HG02884 (cell line): ENCODE results near the gene UNC79.

Experiments
- ATAC-seq: cut with Tn5 transposase; IDR thresholded peaks from one replicate; pipeline ENCODE4 v1.9.1; 2021; ENCODE audit warnings: mild to moderate bottlenecking, moderate library complexity; ENCODE audit not compliant: unreplicated experiment

The UNC79 gene

GRCh38 chr14:93655078-93655750 lies 224.5 kb downstream of the UNC79 start:
- ATAC-seq = no peak

GRCh38 chr14:93657875-93658274 lies 227.1 kb downstream of the UNC79 start:
- ATAC-seq = no peak

GRCh38 chr14:93663317-93663716 lies 232.6 kb downstream of the UNC79 start:
- no peak for ATAC-seq

- ATAC-seq = no peak
Observed at GRCh38 chr14:93665169-93665568, 234.4 kb downstream of the UNC79 start.

DNA sequence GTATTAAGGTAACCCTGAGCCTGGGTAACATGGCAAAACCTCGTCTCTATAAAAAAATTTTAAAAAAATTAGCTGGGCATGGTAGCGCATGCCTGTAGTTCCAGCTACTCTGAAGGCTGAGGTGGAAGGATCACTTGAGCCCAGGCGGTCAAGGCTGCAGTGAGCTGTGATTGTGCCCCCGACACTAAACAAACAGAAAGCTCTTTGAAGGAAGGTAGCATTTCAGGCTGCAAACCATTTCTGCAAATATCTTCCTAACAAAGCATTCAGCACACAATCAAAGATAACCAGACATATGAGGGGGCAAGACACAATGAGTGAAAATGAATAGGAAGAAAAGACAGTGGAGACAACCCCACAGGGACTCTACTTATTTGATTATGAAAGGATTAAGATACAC lies 238.9 kb downstream of the UNC79 start:
- no peak for ATAC-seq

GRCh38 chr14:93674343-93674742 lies 243.6 kb downstream of the UNC79 start:
- no peak for ATAC-seq

DNA sequence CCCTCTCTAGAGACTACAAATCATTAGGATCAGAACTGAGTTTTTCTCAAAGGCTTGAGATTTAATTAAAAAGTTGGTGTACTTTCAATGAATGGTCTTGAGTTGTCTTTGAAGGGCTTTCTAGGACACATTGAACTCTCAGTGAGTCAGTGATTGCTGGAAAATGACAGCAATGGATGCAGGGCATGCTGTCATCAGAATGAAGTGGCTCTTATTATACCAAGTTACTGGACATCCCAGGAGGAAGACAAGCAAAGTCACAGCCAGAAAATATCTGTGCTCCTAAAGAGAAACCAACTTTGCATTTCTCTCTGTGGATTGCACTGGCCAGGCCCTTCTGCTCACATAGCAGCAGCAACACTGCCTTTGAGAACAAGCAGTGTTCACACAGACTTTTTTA lies 244.9 kb downstream of the UNC79 start:
- ATAC-seq = no peak

- ATAC-seq = no peak
Observed at GRCh38 chr14:93676416-93676958, 245.7 kb downstream of the UNC79 start.

GRCh38 chr14:93682459-93682858 lies 251.7 kb downstream of the UNC79 start:
- ATAC-seq = no peak

- no peak for ATAC-seq
Observed at GRCh38 chr14:93683226-93683625, 252.5 kb downstream of the UNC79 start.

GRCh38 chr14:93685121-93685895 lies 254.6 kb downstream of the UNC79 start:
- ATAC-seq = no peak

DNA sequence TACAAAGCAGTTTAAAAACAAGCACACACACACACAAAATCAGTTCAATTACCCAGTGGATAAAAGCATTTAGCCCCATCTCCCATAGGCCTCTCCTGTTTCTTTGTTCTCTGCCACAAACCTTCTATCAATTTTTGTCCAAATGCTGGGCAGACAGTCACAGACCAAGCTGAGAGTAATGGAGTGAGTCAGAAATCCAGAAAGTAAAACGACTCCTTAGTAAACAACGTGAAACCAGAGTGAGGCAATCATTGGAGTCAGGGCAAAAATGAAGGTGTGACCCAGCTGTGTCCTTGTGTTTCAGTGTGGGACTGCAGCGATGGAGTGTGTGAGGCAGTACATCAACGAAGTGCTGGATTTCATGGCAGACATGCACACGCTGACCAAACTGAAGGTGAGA lies 255.5 kb downstream of the UNC79 start:
- ATAC-seq = no peak

DNA sequence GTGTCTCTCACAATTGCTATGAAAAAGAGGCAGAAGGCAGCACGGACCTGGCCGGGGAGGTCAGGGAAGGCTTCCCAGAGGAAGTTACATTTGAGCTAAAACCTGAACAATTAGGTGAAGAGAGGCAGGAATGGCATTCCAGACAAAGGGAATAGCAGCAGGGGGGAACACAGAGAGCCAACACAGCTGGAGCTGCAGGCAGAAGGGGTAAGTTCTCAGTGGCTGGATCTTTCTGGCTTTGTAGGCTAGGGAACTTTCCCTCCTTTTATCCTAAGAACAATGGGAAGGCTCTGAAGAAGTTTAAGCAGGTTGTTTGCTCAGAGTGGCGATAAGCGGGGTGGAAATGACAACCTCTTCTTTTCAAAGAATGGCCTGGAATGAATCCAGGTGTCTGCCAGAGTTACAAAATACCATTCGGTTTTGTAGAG lies 257.5 kb downstream of the UNC79 start:
- ATAC-seq = no peak

GRCh38 chr14:93688820-93689219 lies 258.1 kb downstream of the UNC79 start:
- no peak for ATAC-seq

GRCh38 chr14:93690146-93690545 lies 259.4 kb downstream of the UNC79 start:
- no peak for ATAC-seq

DNA sequence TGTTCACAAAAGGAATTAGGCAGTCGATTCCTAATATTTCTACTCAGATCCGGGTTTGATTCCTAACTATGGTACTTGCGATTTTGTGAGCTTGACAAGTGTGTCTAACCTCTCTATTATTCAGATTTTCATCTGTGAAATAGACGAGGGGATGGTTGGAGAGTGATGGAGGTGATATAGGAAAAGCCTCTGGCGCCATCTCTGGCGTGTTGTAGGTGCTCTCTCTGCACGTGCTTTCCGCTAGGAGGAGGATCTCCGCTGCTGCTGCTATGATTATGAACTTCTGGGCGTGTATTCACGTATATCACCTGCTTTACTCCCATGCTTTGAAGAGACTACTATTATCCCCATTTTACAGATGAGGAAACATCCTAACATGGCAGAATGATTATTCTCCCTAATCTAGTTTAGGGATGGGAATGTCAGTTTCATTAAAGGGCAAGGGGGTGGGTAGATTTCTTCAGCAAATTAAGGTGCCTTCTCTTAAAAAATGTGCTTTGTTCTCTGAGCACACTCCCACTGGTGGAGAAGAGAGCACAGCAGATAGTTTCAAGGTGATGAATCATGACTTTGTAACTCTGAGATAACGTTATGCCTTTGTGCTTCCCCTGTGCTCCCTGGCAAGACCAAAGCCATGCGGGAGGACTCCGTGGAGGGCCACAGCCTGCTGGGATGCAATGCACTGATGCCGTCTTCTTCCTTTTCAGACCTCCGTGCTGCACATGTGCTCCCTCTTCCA lies 260.5 kb downstream of the UNC79 start:
- ATAC-seq = no peak

GRCh38 chr14:93693914-93694313 lies 263.2 kb downstream of the UNC79 start:
- no peak for ATAC-seq

DNA sequence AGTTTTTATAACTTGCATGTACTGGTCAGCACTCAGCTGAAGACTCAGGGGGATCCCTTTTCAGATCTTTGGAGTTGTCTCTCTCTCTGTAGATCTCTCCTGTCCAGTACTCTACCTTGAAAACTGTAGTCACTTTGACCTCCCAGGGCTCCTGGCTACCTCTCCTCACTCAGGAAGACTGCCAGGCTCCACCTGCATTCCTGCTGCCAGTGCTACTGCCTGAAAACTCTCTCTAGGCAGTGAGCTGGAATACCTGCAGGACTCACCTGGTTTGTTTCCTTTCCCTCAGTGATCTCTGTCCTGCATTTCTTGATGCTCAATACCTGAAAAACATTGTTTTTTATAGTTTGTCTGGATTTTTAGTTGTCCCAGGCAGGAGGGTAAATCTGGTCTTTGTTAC lies 270.2 kb downstream of the UNC79 start:
- no peak for ATAC-seq

GRCh38 chr14:93701562-93701961 lies 270.8 kb downstream of the UNC79 start:
- ATAC-seq = no peak

DNA sequence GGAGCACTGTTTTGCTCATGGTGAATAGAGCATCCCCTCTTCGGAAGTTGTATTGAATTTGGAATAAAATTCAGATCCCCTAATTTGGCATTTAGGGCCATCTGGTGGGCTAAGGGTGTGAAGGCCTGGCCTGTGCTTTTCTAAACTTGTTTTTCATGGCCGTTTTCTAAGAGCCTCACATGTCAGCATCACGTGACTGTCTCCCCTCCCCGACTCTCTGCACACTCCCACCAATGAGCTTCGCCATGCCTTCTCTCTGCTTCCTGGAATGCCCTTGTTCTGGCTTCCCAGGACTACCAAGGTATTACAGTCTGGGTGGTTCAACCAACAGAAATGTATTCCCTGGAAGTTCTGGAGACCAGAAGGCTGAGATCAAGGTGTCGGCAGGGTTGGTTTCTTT lies 272.2 kb downstream of the UNC79 start:
- no peak for ATAC-seq

- no peak for ATAC-seq
Observed at GRCh38 chr14:93703941-93704340, 273.2 kb downstream of the UNC79 start.
